Liver (tissue), 3 donors: ENCODE data around the gene GLRA3.

ENCODE experiments used
- EGR1 ChIP-seq, 2 donors: IDR thresholded peaks; 2 replicates each; pipeline ENCODE4 v1.6.1; 2016 to 2018; ENCODE audit warnings: antibody characterized with exemption in 2 of 2, low read depth in 2 of 2
- FOXA1 ChIP-seq: IDR thresholded peaks from 2 replicates; pipeline ENCODE4 v1.6.1; 2016; ENCODE audit warnings: antibody characterized with exemption
- GABPA ChIP-seq, 2 donors: IDR thresholded peaks in 1 of 2; conservative IDR thresholded peaks in 1 of 2; 2 replicates each; pipeline ENCODE4 v1.6.1; 2016; ENCODE audit warnings: antibody characterized with exemption in 2 of 2, mild to moderate bottlenecking in 1 of 2, moderate library complexity in 1 of 2
- HNF4G ChIP-seq: IDR thresholded peaks from 2 replicates; pipeline ENCODE4 v1.6.1; 2016; ENCODE audit warnings: antibody characterized with exemption
- JUND ChIP-seq, 2 donors: IDR thresholded peaks; 2 replicates each; pipeline ENCODE4 v1.6.1; 2016; ENCODE audit warnings: antibody characterized with exemption in 2 of 2
- RAD21 ChIP-seq, 2 donors: IDR thresholded peaks; 2 replicates each; pipeline ENCODE4 v1.6.1; 2016; ENCODE audit warnings: antibody characterized with exemption in 2 of 2, mild to moderate bottlenecking in 2 of 2
- SP1 ChIP-seq: IDR thresholded peaks from 2 replicates; pipeline ENCODE4 v1.6.1; 2018; ENCODE audit warnings: antibody characterized with exemption, mild to moderate bottlenecking
- TAF1 ChIP-seq: conservative IDR thresholded peaks from 2 replicates; pipeline ENCODE4 v1.6.1; 2016; ENCODE audit warnings: antibody characterized with exemption, mild to moderate bottlenecking
- YY1 ChIP-seq: IDR thresholded peaks from 2 replicates; pipeline ENCODE4 v1.6.1; 2016; ENCODE audit warnings: antibody characterized with exemption, mild to moderate bottlenecking
- TF ChIP-seq, protein P1 (sequence below): fragments of 150-350 bp; IDR thresholded peaks from 2 replicates; pipeline ENCODE4 v1.5.1; 2017; ENCODE audit warnings: improper control_type of control experiment, low read depth, low read length; ENCODE audit not compliant: missing input control
- TF ChIP-seq, protein P2 (sequence below): IDR thresholded peaks from 2 replicates; pipeline ENCODE4 v1.6.1; 2016; ENCODE audit warnings: antibody characterized with exemption, mild to moderate bottlenecking
- TF ChIP-seq, protein P3 (sequence below): IDR thresholded peaks from 2 replicates; pipeline ENCODE4 v1.6.1; 2016; ENCODE audit warnings: antibody characterized with exemption
- TF ChIP-seq, protein P4 (sequence below): IDR thresholded peaks from 2 replicates; pipeline ENCODE4 v1.6.1; 2016; ENCODE audit warnings: antibody characterized with exemption
- donor health status: healthy.
- donor health status: healthy.

DNA sequence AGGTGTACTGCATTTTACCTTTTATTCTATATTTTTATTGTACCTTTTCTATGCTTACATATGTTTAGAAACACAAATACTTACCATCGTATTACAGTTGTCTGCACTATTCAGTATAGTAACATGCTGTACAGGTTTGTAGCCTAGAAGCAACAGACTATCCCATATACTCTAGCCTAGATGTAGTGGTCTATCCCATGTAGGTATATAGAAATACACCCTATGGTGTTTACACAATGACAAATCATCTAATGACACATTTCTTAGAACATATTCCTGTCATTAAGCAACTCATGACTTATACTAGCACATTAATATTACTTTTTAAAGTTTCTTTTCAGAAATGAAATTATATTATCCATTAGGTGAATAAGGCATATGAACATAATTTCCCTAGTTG, 195.6 kb downstream of the GLRA3 start:
- TF ChIP-seq, protein P1, sequence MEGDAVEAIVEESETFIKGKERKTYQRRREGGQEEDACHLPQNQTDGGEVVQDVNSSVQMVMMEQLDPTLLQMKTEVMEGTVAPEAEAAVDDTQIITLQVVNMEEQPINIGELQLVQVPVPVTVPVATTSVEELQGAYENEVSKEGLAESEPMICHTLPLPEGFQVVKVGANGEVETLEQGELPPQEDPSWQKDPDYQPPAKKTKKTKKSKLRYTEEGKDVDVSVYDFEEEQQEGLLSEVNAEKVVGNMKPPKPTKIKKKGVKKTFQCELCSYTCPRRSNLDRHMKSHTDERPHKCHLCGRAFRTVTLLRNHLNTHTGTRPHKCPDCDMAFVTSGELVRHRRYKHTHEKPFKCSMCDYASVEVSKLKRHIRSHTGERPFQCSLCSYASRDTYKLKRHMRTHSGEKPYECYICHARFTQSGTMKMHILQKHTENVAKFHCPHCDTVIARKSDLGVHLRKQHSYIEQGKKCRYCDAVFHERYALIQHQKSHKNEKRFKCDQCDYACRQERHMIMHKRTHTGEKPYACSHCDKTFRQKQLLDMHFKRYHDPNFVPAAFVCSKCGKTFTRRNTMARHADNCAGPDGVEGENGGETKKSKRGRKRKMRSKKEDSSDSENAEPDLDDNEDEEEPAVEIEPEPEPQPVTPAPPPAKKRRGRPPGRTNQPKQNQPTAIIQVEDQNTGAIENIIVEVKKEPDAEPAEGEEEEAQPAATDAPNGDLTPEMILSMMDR = no peak
- TF ChIP-seq, protein P2, sequence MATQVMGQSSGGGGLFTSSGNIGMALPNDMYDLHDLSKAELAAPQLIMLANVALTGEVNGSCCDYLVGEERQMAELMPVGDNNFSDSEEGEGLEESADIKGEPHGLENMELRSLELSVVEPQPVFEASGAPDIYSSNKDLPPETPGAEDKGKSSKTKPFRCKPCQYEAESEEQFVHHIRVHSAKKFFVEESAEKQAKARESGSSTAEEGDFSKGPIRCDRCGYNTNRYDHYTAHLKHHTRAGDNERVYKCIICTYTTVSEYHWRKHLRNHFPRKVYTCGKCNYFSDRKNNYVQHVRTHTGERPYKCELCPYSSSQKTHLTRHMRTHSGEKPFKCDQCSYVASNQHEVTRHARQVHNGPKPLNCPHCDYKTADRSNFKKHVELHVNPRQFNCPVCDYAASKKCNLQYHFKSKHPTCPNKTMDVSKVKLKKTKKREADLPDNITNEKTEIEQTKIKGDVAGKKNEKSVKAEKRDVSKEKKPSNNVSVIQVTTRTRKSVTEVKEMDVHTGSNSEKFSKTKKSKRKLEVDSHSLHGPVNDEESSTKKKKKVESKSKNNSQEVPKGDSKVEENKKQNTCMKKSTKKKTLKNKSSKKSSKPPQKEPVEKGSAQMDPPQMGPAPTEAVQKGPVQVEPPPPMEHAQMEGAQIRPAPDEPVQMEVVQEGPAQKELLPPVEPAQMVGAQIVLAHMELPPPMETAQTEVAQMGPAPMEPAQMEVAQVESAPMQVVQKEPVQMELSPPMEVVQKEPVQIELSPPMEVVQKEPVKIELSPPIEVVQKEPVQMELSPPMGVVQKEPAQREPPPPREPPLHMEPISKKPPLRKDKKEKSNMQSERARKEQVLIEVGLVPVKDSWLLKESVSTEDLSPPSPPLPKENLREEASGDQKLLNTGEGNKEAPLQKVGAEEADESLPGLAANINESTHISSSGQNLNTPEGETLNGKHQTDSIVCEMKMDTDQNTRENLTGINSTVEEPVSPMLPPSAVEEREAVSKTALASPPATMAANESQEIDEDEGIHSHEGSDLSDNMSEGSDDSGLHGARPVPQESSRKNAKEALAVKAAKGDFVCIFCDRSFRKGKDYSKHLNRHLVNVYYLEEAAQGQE = no peak
- TF ChIP-seq JUND (IDR thresholded peaks at IDR 0.05) (no peak), SP1 (no peak), FOXA1 (no peak), TAF1 (no peak), RAD21 (IDR thresholded peaks at IDR 0.05) (no peak), YY1 (no peak), HNF4G (no peak), GABPA (IDR thresholded peaks at IDR 0.05 in 1 of 2, conservative IDR thresholded peaks at IDR 0.05 in 1 of 2) (no peak), EGR1 (IDR thresholded peaks at IDR 0.05; ENCODE audit: low read depth in 2 of 2) (no peak)
- TF ChIP-seq, protein P3, sequence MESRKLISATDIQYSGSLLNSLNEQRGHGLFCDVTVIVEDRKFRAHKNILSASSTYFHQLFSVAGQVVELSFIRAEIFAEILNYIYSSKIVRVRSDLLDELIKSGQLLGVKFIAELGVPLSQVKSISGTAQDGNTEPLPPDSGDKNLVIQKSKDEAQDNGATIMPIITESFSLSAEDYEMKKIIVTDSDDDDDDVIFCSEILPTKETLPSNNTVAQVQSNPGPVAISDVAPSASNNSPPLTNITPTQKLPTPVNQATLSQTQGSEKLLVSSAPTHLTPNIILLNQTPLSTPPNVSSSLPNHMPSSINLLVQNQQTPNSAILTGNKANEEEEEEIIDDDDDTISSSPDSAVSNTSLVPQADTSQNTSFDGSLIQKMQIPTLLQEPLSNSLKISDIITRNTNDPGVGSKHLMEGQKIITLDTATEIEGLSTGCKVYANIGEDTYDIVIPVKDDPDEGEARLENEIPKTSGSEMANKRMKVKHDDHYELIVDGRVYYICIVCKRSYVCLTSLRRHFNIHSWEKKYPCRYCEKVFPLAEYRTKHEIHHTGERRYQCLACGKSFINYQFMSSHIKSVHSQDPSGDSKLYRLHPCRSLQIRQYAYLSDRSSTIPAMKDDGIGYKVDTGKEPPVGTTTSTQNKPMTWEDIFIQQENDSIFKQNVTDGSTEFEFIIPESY = no peak
- TF ChIP-seq, protein P4, sequence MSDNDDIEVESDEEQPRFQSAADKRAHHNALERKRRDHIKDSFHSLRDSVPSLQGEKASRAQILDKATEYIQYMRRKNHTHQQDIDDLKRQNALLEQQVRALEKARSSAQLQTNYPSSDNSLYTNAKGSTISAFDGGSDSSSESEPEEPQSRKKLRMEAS = no peak
